GM23338 (cell line): Measurements from ENCODE around the gene RGSL1. TPM values are rescaled to one million over a fixed set of nuclear protein-coding genes. Genes with fewer than 3 reads are reported as not detected.

ENCODE experiments used
- ATAC-seq: fragments of 200-7000 bp; cut with Tn5 transposase; 3 replicates; pipeline ENCODE4 v1.9.1; 2020
- DNase-seq: peaks from one replicate; pipeline ENCODE4 v3.0.0-alpha.2; 2015; ENCODE audit warnings: low spot score
- H2AFZ ChIP-seq: fragments of 200-600 bp; sonication (generic); 2 replicates; pipeline ENCODE4 v1.8.0; 2016; ENCODE audit warnings: antibody characterized with exemption, mild to moderate bottlenecking, moderate library complexity
- H3F3A ChIP-seq: fragments of 200-600 bp; sonication (generic); replicated peaks from 2 replicates; pipeline ENCODE4 v1.8.0; 2017; ENCODE audit warnings: antibody characterized with exemption, mixed run types, low read depth
- H3K27ac ChIP-seq: fragments of 200-600 bp; sonication (generic); 2 replicates; pipeline ENCODE4 v1.6.1; 2016; ENCODE audit warnings: low read depth
- H3K27me3 ChIP-seq: fragments of 200-600 bp; sonication (generic); 2 replicates; pipeline ENCODE4 v1.8.0; 2016; ENCODE audit warnings: mild to moderate bottlenecking, mixed run types, moderate library complexity; ENCODE audit not compliant: insufficient read depth
- H3K36me3 ChIP-seq: fragments of 200-600 bp; sonication (generic); 2 replicates; pipeline ENCODE4 v1.8.0; 2016; ENCODE audit warnings: mild to moderate bottlenecking; ENCODE audit not compliant: insufficient read depth
- H3K4me1 ChIP-seq: fragments of 200-600 bp; sonication (generic); 2 replicates; pipeline ENCODE4 v1.8.0; 2016; ENCODE audit warnings: mild to moderate bottlenecking, moderate library complexity; ENCODE audit not compliant: insufficient read depth
- H3K4me2 ChIP-seq: fragments of 200-600 bp; sonication (generic); 2 replicates; pipeline ENCODE4 v1.7.1; 2017; ENCODE audit warnings: mixed run types
- H3K4me3 ChIP-seq: fragments of 200-600 bp; sonication (generic); 2 replicates; pipeline ENCODE4 v1.6.1; 2016; ENCODE audit warnings: mixed run types
- H3K79me2 ChIP-seq: fragments of 200-600 bp; sonication (generic); replicated peaks from 2 replicates; pipeline ENCODE4 v1.8.0; 2017; ENCODE audit warnings: mild to moderate bottlenecking; ENCODE audit not compliant: insufficient read depth
- H3K9me2 ChIP-seq: fragments of 200-600 bp; sonication (generic); 2 replicates; pipeline ENCODE4 v1.8.0; 2017; ENCODE audit not compliant: insufficient read depth
- H4K20me1 ChIP-seq: fragments of 200-600 bp; sonication (generic); replicated peaks from 2 replicates; pipeline ENCODE4 v1.8.0; 2017; ENCODE audit warnings: mild to moderate bottlenecking; ENCODE audit not compliant: insufficient read depth
- H3K27ac Mint-ChIP-seq: 2 replicates; pipeline ENCODE4 v1.8.0; 2020; ENCODE audit warnings: inconsistent platforms, mild to moderate bottlenecking, moderate library complexity, mixed read lengths
- H3K27me3 Mint-ChIP-seq: 3 replicates; pipeline ENCODE4 v1.8.0; 2022; ENCODE audit warnings: low read depth, mild to moderate bottlenecking, moderate library complexity, mixed read lengths, inconsistent platforms; ENCODE audit not compliant: insufficient read depth, poor library complexity
- H3K36me3 Mint-ChIP-seq: 3 replicates; pipeline ENCODE4 v1.8.0; 2021; ENCODE audit warnings: low read depth, mild to moderate bottlenecking, inconsistent platforms, moderate library complexity, mixed read lengths
- H3K4me1 Mint-ChIP-seq: 3 replicates; pipeline ENCODE4 v1.8.0; 2020; ENCODE audit warnings: mild to moderate bottlenecking, inconsistent platforms, mixed read lengths
- H3K4me3 Mint-ChIP-seq: 3 replicates; pipeline ENCODE4 v1.8.0; 2021; ENCODE audit warnings: moderate library complexity, mild to moderate bottlenecking, inconsistent platforms, mixed read lengths
- H3K9me3 Mint-ChIP-seq: 3 replicates; pipeline ENCODE4 v1.8.0; 2020; ENCODE audit warnings: moderate library complexity, mild to moderate bottlenecking, inconsistent platforms, mixed read lengths
- CREB1 ChIP-seq: fragments of 250-450 bp; sonication (Bioruptor Pico); IDR thresholded peaks from 2 replicates; pipeline ENCODE4 v1.5.0; 2020; ENCODE audit warnings: low read depth, mild to moderate bottlenecking, moderate library complexity
- ETS1 ChIP-seq: IDR thresholded peaks from 2 replicates; pipeline ENCODE4 v1.6.1; 2016; ENCODE audit warnings: antibody characterized with exemption
- EZH2 ChIP-seq: fragments of 200-600 bp; sonication (generic); IDR thresholded peaks from one replicate; pipeline ENCODE4 v1.8.0; 2017; ENCODE audit warnings: antibody characterized with exemption, mild to moderate bottlenecking, low read depth; ENCODE audit not compliant: unreplicated experiment
- EZH2phosphoT487 ChIP-seq: fragments of 200-600 bp; sonication (generic); IDR thresholded peaks from one replicate; pipeline ENCODE4 v1.8.1; 2018; ENCODE audit warnings: antibody characterized with exemption; ENCODE audit not compliant: unreplicated experiment
- JUNB ChIP-seq: IDR thresholded peaks from one replicate; pipeline ENCODE4 v1.6.1; 2016; ENCODE audit warnings: antibody characterized with exemption; ENCODE audit not compliant: unreplicated experiment
- NANOG ChIP-seq: IDR thresholded peaks from 2 replicates; pipeline ENCODE4 v1.6.1; 2016; ENCODE audit warnings: antibody characterized with exemption, borderline replicate concordance
- POLR2AphosphoS5 ChIP-seq: IDR thresholded peaks from 2 replicates; pipeline ENCODE4 v1.6.1; 2016; ENCODE audit warnings: antibody characterized with exemption, low read depth
- STAT1 ChIP-seq: IDR thresholded peaks from one replicate; pipeline ENCODE4 v1.6.1; 2016; ENCODE audit warnings: antibody characterized with exemption; ENCODE audit not compliant: unreplicated experiment
- ZNF114 ChIP-seq: fragments of 250-450 bp; sonication (Bioruptor Pico); IDR thresholded peaks from 2 replicates; pipeline ENCODE4 v1.5.0; 2020; ENCODE audit warnings: mild to moderate bottlenecking, moderate library complexity
- ZNF331 ChIP-seq: fragments of 250-450 bp; sonication (Bioruptor Pico); IDR thresholded peaks from 2 replicates; pipeline ENCODE4 v1.5.0; 2020; ENCODE audit warnings: low read depth, mild to moderate bottlenecking, moderate library complexity
- ZNF462 ChIP-seq: fragments of 250-450 bp; sonication (Bioruptor Pico); IDR thresholded peaks from 2 replicates; pipeline ENCODE4 v1.5.0; 2020; ENCODE audit warnings: mild to moderate bottlenecking, moderate library complexity
- polyA plus RNA-seq: library from polyadenylated mRNA; unstranded; fragments of >200 nt; fragmentation: Nextera tagmentation; extraction: Ambion mirVana; gene quantifications from 2 replicates; pipeline ENCODE4 v1.2.1, GENCODE V29; 2016
- total RNA-seq: library from RNA; depleted of rRNA; stranded (reverse); fragments of >200 nt; shearing (Covaris generic); gene quantifications from 2 replicates; pipeline ENCODE4 v1.2.3, GENCODE V29; 2014
- TF ChIP-seq, protein P1 (sequence below): IDR thresholded peaks from one replicate; pipeline ENCODE4 v1.6.1; 2018; ENCODE audit warnings: antibody characterized with exemption; ENCODE audit not compliant: unreplicated experiment
- TF ChIP-seq, protein P2 (sequence below), 2 experiments: fragments of 200-600 bp in 1 of 2; sonication (generic) in 1 of 2; conservative IDR thresholded peaks; 2 replicates each; pipeline versions ENCODE4 v1.5.1 to v1.6.1; 2016 to 2017; ENCODE audit warnings: antibody characterized with exemption in 2 of 2, low read depth in 2 of 2, mild to moderate bottlenecking in 2 of 2, moderate library complexity in 1 of 2

Gene RGSL1
- total and polyA plus RNA-seq, 2 experiments from 2014 or later: not detected

DNA sequence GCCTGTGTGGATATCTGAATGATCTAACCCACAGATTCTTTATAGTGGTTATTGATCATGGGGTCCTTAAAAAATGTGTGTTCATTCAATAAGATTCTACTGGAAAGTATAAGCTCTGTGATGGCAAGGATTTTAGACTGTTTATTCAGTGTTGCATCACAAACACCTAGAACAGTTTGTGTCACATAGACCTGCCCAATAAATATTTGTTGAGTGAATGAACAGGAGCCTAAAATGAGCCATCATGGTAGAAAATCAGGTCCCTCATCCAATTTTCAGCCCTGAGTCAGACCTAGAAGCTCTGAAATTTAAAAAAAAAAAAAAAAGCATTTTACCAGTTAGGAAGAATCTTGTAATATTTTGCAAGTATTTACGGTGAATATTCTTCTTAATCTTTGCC is 2.3 kb upstream of the RGSL1 start:
- peaks cover 9% of the 10 kb centered on the region for H3K4me1 ChIP-seq
- H3K79me2 ChIP-seq: no peaks in the 10 kb centered on the region
- Mint-ChIP-seq H3K4me3 (no peak overlapping the region), H3K36me3 (no peaks in the 10 kb centered on the region), H3K9me3 (peaks cover 5% of the 10 kb centered on the region; the same call in 1 of the 3 replicates), H3K27ac (no peak overlapping the region), H3K4me1 (peaks cover 27% of the 10 kb centered on the region), H3K27me3 (peaks cover 5% of the 10 kb centered on the region)
- no peak overlapping the region for H3K27ac ChIP-seq
- H4K20me1 ChIP-seq: no peaks in the 10 kb centered on the region
- ATAC-seq (no peak), DNase-seq (no peak)
- no peaks in the 10 kb centered on the region for H3F3A ChIP-seq
- TF ChIP-seq POLR2AphosphoS5 (no peak), JUNB (no peak), ZNF114 (CRISPR knock-in tag) (no peak), ZNF331 (CRISPR knock-in tag) (no peak), STAT1 (no peak), CREB1 (CRISPR knock-in tag) (no peak), ETS1 (no peak), NANOG (no peak), EZH2phosphoT487 (no peak), ZNF462 (no peak), EZH2 (no peak)
- TF ChIP-seq, protein P1, sequence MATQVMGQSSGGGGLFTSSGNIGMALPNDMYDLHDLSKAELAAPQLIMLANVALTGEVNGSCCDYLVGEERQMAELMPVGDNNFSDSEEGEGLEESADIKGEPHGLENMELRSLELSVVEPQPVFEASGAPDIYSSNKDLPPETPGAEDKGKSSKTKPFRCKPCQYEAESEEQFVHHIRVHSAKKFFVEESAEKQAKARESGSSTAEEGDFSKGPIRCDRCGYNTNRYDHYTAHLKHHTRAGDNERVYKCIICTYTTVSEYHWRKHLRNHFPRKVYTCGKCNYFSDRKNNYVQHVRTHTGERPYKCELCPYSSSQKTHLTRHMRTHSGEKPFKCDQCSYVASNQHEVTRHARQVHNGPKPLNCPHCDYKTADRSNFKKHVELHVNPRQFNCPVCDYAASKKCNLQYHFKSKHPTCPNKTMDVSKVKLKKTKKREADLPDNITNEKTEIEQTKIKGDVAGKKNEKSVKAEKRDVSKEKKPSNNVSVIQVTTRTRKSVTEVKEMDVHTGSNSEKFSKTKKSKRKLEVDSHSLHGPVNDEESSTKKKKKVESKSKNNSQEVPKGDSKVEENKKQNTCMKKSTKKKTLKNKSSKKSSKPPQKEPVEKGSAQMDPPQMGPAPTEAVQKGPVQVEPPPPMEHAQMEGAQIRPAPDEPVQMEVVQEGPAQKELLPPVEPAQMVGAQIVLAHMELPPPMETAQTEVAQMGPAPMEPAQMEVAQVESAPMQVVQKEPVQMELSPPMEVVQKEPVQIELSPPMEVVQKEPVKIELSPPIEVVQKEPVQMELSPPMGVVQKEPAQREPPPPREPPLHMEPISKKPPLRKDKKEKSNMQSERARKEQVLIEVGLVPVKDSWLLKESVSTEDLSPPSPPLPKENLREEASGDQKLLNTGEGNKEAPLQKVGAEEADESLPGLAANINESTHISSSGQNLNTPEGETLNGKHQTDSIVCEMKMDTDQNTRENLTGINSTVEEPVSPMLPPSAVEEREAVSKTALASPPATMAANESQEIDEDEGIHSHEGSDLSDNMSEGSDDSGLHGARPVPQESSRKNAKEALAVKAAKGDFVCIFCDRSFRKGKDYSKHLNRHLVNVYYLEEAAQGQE: no peak
- TF ChIP-seq, protein P2, sequence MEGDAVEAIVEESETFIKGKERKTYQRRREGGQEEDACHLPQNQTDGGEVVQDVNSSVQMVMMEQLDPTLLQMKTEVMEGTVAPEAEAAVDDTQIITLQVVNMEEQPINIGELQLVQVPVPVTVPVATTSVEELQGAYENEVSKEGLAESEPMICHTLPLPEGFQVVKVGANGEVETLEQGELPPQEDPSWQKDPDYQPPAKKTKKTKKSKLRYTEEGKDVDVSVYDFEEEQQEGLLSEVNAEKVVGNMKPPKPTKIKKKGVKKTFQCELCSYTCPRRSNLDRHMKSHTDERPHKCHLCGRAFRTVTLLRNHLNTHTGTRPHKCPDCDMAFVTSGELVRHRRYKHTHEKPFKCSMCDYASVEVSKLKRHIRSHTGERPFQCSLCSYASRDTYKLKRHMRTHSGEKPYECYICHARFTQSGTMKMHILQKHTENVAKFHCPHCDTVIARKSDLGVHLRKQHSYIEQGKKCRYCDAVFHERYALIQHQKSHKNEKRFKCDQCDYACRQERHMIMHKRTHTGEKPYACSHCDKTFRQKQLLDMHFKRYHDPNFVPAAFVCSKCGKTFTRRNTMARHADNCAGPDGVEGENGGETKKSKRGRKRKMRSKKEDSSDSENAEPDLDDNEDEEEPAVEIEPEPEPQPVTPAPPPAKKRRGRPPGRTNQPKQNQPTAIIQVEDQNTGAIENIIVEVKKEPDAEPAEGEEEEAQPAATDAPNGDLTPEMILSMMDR (conservative IDR thresholded peaks at IDR 0.05; ENCODE audit: low read depth in 2 of 2): no peak
- H3K9me2 ChIP-seq: peaks cover 6% of the 10 kb centered on the region; the same call in 1 of the 2 replicates
- no peak overlapping the region for H2AFZ ChIP-seq
- no peaks in the 10 kb centered on the region for H3K36me3 ChIP-seq
- H3K4me2 ChIP-seq: no peak overlapping the region
- H3K4me3 ChIP-seq: no peak overlapping the region
- no peaks in the 10 kb centered on the region for H3K27me3 ChIP-seq
